ENCODE data around the gene SHROOM2. TPM values are rescaled to one million over a fixed set of nuclear protein-coding genes. Genes with fewer than 3 reads are reported as not detected.

Gene SHROOM2
- total and polyA plus RNA-seq, 2 donors (not counting 1 experiment from before 2014, with no cell fraction given): under 0.01 to 6.3 TPM

DNA sequence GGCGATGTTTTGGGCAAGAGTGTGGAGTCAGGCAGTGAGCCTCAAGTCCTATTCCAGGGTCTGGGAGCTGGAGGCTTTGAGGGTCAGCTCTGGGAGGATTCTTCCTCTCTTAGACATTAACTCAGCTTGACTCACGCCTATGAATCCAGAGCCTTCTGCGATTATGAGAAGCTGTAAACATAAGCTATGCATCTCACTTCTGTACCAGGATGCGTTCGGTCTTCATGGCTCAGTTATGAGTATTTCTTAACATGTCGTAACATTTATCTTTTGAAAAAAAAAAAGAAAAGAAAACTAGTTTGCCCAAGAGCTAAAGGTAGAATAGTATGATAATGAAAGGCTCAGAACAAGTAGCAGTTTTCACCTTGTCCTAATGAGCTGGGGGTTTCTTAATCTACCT lies 4.6 kb downstream of the SHROOM2 start:
- no peaks in the 10 kb centered on the region for H3K9me3 ChIP-seq (ENCODE audit: control insufficient read depth, insufficient read depth, low read depth, low read length)
- H4K20me1 ChIP-seq (ENCODE audit: control insufficient read depth, extremely low read depth, insufficient read depth, low read length): no peaks in the 10 kb centered on the region
- H3K9ac ChIP-seq (ENCODE audit: insufficient read depth, low read length): no peak overlapping the region
- no peak overlapping the region for H3K4me3 ChIP-seq (replicated peaks in 1 of 4; ENCODE audit: control extremely low read depth in 1 of 4, insufficient read depth in 1 of 4, low read depth in 3 of 4, low read length in 4 of 4)
- H2AFZ ChIP-seq (ENCODE audit: low read length): no peak overlapping the region
- H3K4me2 ChIP-seq (ENCODE audit: extremely low read depth, insufficient read depth, low read length): no peak overlapping the region
- H3K27me3 ChIP-seq (ENCODE audit: control insufficient read depth, insufficient read depth, low read length): no peaks in the 10 kb centered on the region
- DNase-seq (ENCODE audit: low read depth in 2 of 2): peak in 1 of 2 donors; percentile 25
- H3K27ac ChIP-seq (ENCODE audit: insufficient read depth, low read length): no peak overlapping the region
- TF ChIP-seq CTCF (conservative IDR thresholded peaks at IDR 0.05 in 1 of 2, IDR thresholded peaks at IDR 0.05 in 1 of 2; ENCODE audit: low read depth in 1 of 2, low read length in 2 of 2): no peak
- TF ChIP-seq EZH2 (IDR thresholded peaks at IDR 0.05; ENCODE audit: low read length, missing control alignments): no peak
- H3K36me3 ChIP-seq (ENCODE audit: control insufficient read depth, insufficient read depth, low read length): no peaks in the 10 kb centered on the region
- H3K79me2 ChIP-seq (ENCODE audit: control insufficient read depth, insufficient read depth, low read length): no peaks in the 10 kb centered on the region
- H3K4me1 ChIP-seq (ENCODE audit: control insufficient read depth, extremely low read depth, insufficient read depth, low read length): no peaks in the 10 kb centered on the region

DNA sequence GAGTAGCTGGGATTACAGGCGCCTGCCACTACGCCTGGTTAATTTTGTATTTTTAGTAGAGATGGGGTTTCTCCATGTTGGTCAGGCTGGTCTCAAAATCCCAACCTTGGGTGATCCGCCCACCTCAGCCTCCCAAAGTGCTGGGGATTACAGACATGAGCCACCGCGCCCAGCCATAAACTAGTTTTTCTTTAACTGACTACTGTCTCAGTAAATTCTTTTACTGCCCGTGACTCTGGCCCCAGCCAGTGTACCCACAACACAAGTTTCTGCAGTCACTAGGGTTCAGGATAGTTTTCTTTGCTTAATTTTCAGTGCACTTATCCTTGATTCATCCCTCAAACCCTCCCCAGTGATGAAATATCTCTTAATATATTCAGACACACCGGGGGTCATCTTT lies 8.3 kb downstream of the SHROOM2 start:
- Histone ChIP-seq H4K20me1 (ENCODE audit: control insufficient read depth, extremely low read depth, insufficient read depth, low read length) (no peaks in the 10 kb centered on the region), H3K4me3 (replicated peaks in 1 of 4; ENCODE audit: control extremely low read depth in 1 of 4, insufficient read depth in 1 of 4, low read depth in 3 of 4, low read length in 4 of 4) (no peak overlapping the region), H3K9ac (ENCODE audit: insufficient read depth, low read length) (no peak overlapping the region), H2AFZ (ENCODE audit: low read length) (no peak overlapping the region), H3K36me3 (ENCODE audit: control insufficient read depth, insufficient read depth, low read length) (no peaks in the 10 kb centered on the region), H3K9me3 (ENCODE audit: control insufficient read depth, insufficient read depth, low read depth, low read length) (no peaks in the 10 kb centered on the region), H3K4me2 (ENCODE audit: extremely low read depth, insufficient read depth, low read length) (no peak overlapping the region), H3K27ac (ENCODE audit: insufficient read depth, low read length) (no peak overlapping the region), H3K4me1 (ENCODE audit: control insufficient read depth, extremely low read depth, insufficient read depth, low read length) (no peaks in the 10 kb centered on the region), H3K79me2 (ENCODE audit: control insufficient read depth, insufficient read depth, low read length) (no peaks in the 10 kb centered on the region), H3K27me3 (ENCODE audit: control insufficient read depth, insufficient read depth, low read length) (no peaks in the 10 kb centered on the region)
- no peak for DNase-seq (ENCODE audit: low read depth in 2 of 2)
- TF ChIP-seq EZH2 (IDR thresholded peaks at IDR 0.05; ENCODE audit: low read length, missing control alignments) (no peak), CTCF (conservative IDR thresholded peaks at IDR 0.05 in 1 of 2, IDR thresholded peaks at IDR 0.05 in 1 of 2; ENCODE audit: low read depth in 1 of 2, low read length in 2 of 2) (no peak)

- no peak overlapping the region for H3K27ac ChIP-seq (ENCODE audit: insufficient read depth, low read length)
- H3K79me2 ChIP-seq (ENCODE audit: control insufficient read depth, insufficient read depth, low read length): no peaks in the 10 kb centered on the region
- H2AFZ ChIP-seq (ENCODE audit: low read length): no peak overlapping the region
- H3K4me2 ChIP-seq (ENCODE audit: extremely low read depth, insufficient read depth, low read length): no peak overlapping the region
- no peaks in the 10 kb centered on the region for H3K9me3 ChIP-seq (ENCODE audit: control insufficient read depth, insufficient read depth, low read depth, low read length)
- H4K20me1 ChIP-seq (ENCODE audit: control insufficient read depth, extremely low read depth, insufficient read depth, low read length): no peaks in the 10 kb centered on the region
- H3K36me3 ChIP-seq (ENCODE audit: control insufficient read depth, insufficient read depth, low read length): no peaks in the 10 kb centered on the region
- TF ChIP-seq EZH2 (IDR thresholded peaks at IDR 0.05; ENCODE audit: low read length, missing control alignments) (no peak), CTCF (conservative IDR thresholded peaks at IDR 0.05 in 1 of 2, IDR thresholded peaks at IDR 0.05 in 1 of 2; ENCODE audit: low read depth in 1 of 2, low read length in 2 of 2) (no peak)
- H3K9ac ChIP-seq (ENCODE audit: insufficient read depth, low read length): no peak overlapping the region
- no peaks in the 10 kb centered on the region for H3K27me3 ChIP-seq (ENCODE audit: control insufficient read depth, insufficient read depth, low read length)
- H3K4me1 ChIP-seq (ENCODE audit: control insufficient read depth, extremely low read depth, insufficient read depth, low read length): no peaks in the 10 kb centered on the region
- no peak overlapping the region for H3K4me3 ChIP-seq (replicated peaks in 1 of 4; ENCODE audit: control extremely low read depth in 1 of 4, insufficient read depth in 1 of 4, low read depth in 3 of 4, low read length in 4 of 4)
- no peak for DNase-seq (ENCODE audit: low read depth in 2 of 2)
Measured at GRCh38 chrX:9797384-9798360, 11.4 kb downstream of the SHROOM2 start.
